Measurements from ENCODE around the gene HRAS. TPM values are rescaled to one million over a fixed set of nuclear protein-coding genes. Genes with fewer than 3 reads are reported as not detected.

The HRAS gene
- total and polyA plus RNA-seq, 2 donors (not counting 3 experiments of a cell fraction or from before 2014, with no cell fraction given) = 103 to 109 TPM

DNA sequence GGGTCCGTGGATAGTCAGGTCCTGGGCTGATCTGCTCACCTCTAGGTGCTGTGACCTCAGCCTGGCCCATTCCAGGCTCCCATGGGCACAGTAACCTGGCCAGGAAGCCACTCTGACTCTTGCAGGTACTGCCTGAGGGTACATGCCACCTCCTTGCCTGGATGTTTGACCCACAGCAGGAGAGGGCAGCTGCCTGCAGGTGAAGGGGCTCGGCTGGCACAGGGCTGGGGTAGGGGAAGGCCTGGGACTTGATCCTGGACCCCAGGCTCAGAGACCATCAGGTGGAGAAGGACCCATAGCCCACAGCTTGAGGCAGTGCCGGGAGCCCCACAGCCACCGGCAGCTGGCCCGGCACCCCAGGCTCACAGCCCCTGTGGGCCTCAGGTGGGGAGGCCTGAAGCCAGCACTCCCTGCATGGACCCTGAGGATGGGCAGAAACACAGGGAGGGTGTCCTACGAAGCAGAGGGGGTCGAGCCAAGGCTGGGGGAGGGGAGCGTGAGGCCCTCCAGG, 4.7 kb upstream of the HRAS start:
- Histone ChIP-seq H3K27me3 (ENCODE audit: control insufficient read depth in 2 of 2, insufficient read depth in 2 of 2, low read length in 2 of 2) (no peaks in the 10 kb centered on the region), H2AFZ (ENCODE audit: low read depth, low read length) (no peak overlapping the region), H3K79me2 (ENCODE audit: control insufficient read depth, insufficient read depth, low read length) (no peaks in the 10 kb centered on the region), H4K20me1 (replicated peaks; ENCODE audit: control insufficient read depth, extremely low read depth, insufficient read depth, low read length) (no peaks in the 10 kb centered on the region), H3K9me1 (replicated peaks; ENCODE audit: control insufficient read depth, extremely low read depth, insufficient read depth, low read length) (no peaks in the 10 kb centered on the region), H3K4me1 (ENCODE audit: control insufficient read depth, extremely low read depth, insufficient read depth, low read length) (peaks cover 3% of the 10 kb centered on the region), H3K9ac (replicated peaks; ENCODE audit: extremely low read depth, insufficient read depth, low read length) (no peak overlapping the region), H3K4me3 (replicated peaks in 1 of 3; ENCODE audit: insufficient read depth in 1 of 3, low read depth in 1 of 3, low read length in 3 of 3) (no peak overlapping the region), H3K27ac (ENCODE audit: insufficient read depth, low read depth, low read length) (no peak overlapping the region), H3K9me3 (replicated peaks; ENCODE audit: control insufficient read depth, insufficient read depth, low read length) (no peaks in the 10 kb centered on the region), H3K36me3 (ENCODE audit: control insufficient read depth in 2 of 2, extremely low read depth in 1 of 2, insufficient read depth in 2 of 2, low read length in 2 of 2) (no peaks in the 10 kb centered on the region), H3K4me2 (ENCODE audit: insufficient read depth, low read length) (no peak overlapping the region)
- no TSS peak for BruUV-seq (replicated peaks)
- FAIRE-seq (no peak), DNase-seq (ENCODE audit: low read depth, low spot score) (no peak)
- intact Hi-C loops (cut with micrococcal nuclease) (loop anchor here (5.0 kb wide), 1 partner anchor 157 kb away; the partner anchor contains the start of genes DEAF1 and TMEM80), dilution Hi-C loops (cut with MboI; ENCODE audit: extremely low pct_ligation_motif_present, low sequenced_read_pairs) (no loop called here)
- TF ChIP-seq, protein P1, sequence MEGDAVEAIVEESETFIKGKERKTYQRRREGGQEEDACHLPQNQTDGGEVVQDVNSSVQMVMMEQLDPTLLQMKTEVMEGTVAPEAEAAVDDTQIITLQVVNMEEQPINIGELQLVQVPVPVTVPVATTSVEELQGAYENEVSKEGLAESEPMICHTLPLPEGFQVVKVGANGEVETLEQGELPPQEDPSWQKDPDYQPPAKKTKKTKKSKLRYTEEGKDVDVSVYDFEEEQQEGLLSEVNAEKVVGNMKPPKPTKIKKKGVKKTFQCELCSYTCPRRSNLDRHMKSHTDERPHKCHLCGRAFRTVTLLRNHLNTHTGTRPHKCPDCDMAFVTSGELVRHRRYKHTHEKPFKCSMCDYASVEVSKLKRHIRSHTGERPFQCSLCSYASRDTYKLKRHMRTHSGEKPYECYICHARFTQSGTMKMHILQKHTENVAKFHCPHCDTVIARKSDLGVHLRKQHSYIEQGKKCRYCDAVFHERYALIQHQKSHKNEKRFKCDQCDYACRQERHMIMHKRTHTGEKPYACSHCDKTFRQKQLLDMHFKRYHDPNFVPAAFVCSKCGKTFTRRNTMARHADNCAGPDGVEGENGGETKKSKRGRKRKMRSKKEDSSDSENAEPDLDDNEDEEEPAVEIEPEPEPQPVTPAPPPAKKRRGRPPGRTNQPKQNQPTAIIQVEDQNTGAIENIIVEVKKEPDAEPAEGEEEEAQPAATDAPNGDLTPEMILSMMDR (IDR thresholded peaks at IDR 0.05; ENCODE audit: extremely low read depth in 1 of 2, insufficient read depth in 1 of 2, low read depth in 1 of 2, low read length in 2 of 2) = no peak
- TF ChIP-seq POLR2A (IDR thresholded peaks at IDR 0.05; ENCODE audit: low read depth, low read length) = no peak
- TF ChIP-seq EZH2 (IDR thresholded peaks at IDR 0.05; ENCODE audit: borderline replicate concordance, low read depth, low read length, severe bottlenecking) = no peak
- TF ChIP-seq POLR2AphosphoS5 (IDR thresholded peaks at IDR 0.05; ENCODE audit: insufficient read depth, low read depth, low read length) = no peak
- TF ChIP-seq GATA2 (IDR thresholded peaks at IDR 0.05; ENCODE audit: insufficient read depth, insufficient read length, low read depth, low read length) = no peak
- no peak for TF ChIP-seq FOS (IDR thresholded peaks at IDR 0.05; ENCODE audit: borderline replicate concordance, insufficient read depth, low read length)
- TF ChIP-seq JUN (IDR thresholded peaks at IDR 0.05; ENCODE audit: borderline replicate concordance, insufficient read depth, insufficient read length, low read depth) = no peak
- TF ChIP-seq MYC (IDR thresholded peaks at IDR 0.05; ENCODE audit: low read depth, low read length) = no peak
- TF ChIP-seq, protein P2, sequence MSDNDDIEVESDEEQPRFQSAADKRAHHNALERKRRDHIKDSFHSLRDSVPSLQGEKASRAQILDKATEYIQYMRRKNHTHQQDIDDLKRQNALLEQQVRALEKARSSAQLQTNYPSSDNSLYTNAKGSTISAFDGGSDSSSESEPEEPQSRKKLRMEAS (IDR thresholded peaks at IDR 0.05; ENCODE audit: insufficient read depth, insufficient read length) = no peak
- CTCF ChIA-PET = no interaction called here
- POLR2A ChIA-PET = no interaction called here

All from endothelial cell of umbilical vein (primary cell).